HL-60/S4 treated with retinoic acid at 250 ng/mL for 4 days and 3 days (cell line): ENCODE measurements around the gene PGPEP1.

ENCODE experiments used
- in situ Hi-C: fragments of 300-500 bp; cut with MboI; formaldehyde crosslinking; loops from 2 replicates; pipeline ENCODE4 v1.7.0; 2022; ENCODE audit warnings: low sequenced_read_pairs

PGPEP1 gene

DNA sequence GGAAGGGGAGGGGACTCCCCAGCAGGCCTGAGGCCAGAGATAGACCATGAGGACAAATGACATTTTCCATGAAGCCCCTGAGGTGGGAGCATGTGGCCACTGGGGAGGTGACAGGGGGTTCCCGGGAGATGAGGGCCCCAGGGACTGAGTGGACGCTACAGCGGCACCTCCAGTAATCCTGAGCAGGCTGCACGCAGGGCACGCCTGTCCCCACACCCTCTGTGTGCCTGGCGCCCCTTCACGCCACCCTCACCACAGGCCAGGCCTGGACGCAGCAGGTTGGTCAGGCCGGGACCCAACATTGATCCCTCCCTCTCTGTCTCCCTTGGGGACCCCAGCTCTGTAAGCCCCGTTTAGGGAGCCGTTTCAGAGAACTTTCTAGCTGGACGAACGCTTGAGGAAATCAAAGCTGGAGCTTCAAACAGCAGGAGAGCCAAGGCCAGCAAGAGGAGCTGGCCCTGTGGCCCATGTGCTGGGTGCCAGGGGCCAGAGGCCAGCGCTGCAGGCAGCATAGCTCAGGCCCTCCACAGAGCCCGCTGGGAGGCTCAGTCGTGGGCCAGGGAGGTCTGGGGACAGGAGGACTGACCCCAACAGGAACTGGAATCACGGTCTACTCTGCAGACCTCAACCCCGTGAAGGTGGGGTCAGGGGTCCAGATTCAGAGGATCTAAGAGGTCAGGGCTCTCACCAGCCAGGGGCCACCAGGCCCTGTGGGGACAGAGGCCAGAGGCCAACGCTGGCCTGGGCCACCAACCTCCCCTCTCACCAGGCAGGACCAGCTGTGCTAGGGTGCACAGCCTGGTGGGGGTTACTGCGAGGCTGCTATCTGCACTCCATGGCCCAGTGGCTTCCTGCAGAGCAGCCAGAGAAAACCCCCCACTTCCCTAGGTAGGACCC lies 32.1 kb upstream of the PGPEP1 start:
- in situ Hi-C loops = no loop called here

DNA sequence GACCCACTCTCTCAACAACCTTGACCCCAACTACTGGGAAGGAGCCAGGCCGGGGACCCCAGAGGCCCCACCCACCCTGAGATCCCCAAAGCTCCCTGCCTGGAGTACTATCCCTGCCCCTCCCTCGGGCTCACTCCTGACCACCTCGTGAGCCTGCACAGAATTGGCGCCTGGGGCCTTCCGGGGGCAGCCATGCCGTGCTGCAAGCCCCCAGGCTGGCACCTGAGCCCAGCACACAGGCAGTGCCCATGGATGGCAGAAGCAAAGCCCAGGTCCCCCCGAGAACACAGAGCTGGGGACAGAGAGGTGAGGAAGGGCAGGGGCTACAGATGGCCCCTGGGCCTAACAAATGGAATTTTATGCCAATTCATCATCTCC lies 31.5 kb upstream of the PGPEP1 start:
- in situ Hi-C loops = no loop called here

DNA sequence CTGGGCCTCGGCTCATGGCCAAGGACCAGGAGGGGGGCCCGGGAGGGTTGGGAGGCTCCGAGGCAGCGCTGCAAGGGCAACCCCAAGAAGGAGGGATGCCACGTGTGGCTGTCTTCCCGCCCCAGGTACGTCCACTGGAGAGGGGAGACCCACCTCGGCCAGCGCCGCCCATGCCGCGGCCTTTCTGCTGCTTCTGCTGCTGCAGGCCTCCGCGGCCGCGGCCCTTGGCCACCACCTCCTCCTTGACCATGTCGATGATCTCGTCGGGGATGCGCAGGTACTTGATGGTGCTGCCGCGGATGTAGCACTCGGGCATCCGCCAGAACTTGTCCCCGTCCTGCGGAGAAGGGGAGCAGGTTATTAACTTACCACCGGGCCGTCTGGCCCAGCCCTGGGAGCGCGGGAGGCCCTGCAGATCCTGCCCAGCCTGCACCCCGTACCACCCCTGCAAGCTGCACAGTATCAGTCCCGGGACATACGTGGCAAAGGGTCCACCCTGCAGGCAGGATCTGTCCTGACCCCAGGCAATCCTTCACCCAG lies 30.8 kb upstream of the PGPEP1 start:
- in situ Hi-C loops = no loop called here

DNA sequence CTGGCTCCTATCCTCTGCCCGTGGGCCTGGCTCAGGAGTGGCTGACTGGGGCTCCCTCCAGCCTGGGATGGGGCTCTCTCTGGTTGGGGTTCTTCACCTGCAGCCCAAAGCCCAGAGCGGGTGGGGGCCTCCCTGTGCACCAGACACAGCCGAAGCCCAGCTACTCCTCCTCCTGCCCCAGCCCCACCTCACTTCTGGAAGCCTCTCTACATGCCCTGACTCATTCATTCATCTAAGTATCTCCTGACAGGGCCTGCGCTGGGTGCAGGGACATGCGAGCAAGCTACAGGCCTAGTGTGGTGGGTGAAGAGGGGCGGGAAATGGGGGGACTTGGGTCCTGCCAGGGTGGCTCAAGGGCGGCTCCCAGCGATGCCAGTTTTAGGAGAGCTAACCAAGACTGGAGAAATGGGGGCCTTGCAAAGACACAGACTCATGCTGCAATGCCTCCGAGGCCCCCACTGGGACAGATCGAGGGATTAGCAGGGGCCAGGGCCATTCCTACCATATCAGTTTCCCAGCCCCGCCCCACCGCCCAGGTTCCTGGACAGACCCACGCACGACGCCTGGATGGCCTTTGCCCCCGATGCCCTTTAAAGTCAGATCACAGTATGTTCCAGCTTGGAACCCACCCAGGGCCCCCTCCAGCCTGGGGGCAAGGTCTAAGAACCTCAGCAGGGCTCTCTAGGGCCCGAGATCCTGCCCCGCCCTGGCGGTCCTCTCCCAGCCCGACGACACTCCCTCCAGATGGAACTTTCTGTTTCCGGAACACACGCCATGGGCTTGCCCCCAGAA lies 30.1 kb upstream of the PGPEP1 start:
- in situ Hi-C loops = no loop called here

DNA sequence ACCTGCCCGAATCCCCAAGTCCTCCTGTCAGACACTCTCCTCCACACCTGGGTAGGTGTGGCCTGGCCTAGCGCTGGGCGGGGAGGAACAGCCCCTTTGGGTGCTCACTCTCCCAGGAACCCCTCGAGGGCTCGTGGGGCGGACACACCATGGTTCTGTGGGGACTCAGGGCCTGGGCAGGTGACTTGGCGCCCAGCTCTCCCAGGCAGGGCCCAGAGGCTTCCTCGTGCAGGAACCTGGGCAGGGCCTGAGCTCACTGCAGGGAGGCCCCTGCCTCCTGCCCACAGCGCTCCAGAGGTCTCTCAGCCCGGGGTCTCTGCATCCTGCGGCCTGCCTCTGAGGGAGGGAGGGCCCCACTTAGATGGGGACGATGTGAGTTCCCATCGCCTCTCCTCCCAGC lies 29.4 kb upstream of the PGPEP1 start:
- in situ Hi-C loops = no loop called here

DNA sequence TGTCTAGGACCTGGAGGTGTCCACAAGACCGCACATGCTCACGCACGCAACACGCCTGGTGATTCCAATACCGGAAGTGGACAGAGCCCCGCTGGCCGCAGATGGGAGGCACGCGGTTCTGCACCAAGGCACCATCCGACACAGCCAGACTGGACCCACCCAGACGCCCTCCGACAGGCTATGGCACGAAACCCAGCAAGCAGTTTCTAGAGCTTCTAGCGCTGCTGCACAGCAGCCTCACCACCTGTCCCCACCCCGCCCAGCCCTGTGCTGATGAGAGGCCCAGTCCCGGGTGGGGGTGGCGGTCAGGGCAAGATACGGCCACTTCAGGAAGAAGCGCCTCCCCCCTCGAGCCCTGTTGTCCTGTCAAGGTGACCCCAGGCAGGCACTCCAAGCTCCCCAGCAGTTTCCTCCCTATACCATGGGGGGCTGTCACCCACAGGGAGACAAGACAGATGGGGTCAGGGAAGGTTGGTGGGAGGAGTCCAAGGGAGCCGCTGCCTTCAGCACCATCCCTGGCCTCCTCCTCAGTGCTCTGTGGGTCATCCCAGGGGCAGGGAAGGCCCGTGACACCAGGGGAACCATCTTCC lies 28.8 kb upstream of the PGPEP1 start:
- in situ Hi-C loops = no loop called here

DNA sequence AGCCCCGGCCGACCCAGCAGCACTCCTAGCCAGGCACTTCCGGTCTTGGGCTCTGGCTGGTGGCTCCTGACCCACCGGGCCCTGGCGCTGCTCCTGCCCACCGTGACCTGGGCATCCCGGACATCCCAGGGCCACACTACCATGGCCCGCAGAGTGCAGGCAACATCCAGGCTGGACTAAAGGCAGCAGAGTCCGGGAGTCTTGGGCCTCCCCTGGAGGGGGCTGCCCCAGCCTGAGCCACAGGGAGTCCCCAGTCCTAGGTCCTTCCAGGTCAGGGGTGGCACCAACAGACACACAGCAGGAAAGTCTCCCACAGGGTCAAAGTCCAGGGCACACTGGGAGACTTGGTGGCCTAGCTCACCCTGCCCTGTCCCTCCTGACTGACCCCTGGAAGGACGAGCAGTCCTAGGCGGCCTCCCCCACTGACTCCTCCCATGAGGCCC lies 28.3 kb upstream of the PGPEP1 start:
- in situ Hi-C loops = no loop called here

DNA sequence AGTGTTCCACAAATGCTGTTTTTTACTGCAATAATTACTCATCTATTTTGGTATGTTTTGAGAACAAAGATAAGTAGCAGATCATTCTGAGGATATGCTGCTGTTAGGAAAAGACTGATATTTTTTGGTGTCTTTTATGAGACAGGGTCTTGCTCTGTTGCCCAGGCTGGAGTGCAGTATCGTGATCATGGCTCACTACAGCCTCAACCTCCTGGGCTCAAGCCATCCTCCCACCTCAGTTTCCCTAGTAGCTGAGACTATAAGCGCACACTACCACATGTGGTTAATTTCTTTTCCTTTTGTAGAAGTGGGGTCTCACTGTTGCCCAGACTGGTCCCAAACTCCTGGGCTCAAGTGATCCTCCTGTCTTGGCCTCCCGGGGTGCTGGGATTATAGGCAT lies 27.0 kb upstream of the PGPEP1 start:
- in situ Hi-C loops = no loop called here

DNA sequence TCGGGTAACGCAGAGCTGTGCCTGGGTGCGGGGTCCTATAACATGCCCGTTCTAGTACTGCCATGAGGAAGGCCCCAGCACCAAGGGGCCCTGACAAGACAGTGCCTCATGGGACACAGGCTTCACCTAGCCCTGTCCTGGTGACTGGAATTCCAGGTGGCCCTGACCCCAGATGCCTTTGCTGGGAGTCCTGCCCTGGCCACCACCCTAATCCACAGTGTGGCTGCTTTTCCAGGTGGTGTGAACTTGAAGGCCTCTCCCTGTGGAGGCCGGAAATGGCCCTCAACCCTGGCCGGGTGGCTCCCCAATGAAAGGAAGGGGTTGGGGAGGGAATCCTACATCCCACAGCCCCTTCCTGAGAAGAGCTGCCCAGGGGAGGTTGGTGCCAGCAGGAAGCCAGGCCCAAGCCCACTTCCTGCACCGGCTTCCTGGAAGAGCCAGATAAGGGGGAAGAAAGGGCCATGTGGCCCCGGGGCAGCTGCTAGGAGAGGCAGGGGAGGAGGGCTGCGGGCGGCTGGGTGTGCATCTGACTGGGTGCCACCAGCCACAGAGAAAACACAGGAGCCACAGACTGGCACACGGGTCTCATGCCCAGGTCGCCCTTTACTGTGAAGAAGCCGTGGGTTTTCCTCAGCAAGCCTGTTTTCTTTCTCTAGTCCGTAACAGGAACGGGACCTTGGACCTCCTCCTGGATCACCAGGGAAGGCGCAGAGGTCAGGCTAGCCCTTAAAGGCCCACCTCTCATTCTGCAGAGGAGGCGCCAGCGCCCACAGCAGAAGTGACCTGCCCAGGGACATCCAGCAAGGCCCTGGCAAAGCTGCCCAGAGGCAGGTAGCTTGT lies 22.2 kb upstream of the PGPEP1 start:
- in situ Hi-C loops = no loop called here

DNA sequence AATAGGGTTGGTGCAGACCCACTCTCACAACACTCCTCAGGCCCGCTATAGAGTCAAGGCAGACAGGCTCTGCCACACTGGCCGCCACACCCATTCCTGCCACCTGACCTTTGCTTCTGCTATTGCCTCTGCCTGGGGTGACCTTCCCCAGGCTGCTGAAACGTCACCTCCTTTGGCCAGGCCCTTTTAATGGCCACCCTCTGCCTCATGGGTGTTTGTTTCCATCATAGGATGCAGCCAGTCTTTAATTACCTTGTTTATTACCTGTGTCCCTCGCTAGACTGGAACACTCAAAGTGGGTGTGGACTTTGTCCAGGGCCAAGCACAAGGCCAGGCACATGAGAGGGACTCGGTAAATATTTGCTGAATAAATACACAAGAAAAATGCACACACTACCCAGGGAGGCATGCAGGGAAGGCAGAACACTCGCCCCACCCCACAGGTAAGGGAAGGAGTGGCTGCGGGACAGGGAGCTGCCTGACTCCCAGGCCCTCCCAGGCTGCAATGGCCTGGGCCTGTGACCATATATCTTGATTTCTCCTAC lies 20.7 kb upstream of the PGPEP1 start:
- in situ Hi-C loops = loop anchor here (5.0 kb wide), 1 partner anchor 42 kb away; no protein-coding TSS in a partner anchor

DNA sequence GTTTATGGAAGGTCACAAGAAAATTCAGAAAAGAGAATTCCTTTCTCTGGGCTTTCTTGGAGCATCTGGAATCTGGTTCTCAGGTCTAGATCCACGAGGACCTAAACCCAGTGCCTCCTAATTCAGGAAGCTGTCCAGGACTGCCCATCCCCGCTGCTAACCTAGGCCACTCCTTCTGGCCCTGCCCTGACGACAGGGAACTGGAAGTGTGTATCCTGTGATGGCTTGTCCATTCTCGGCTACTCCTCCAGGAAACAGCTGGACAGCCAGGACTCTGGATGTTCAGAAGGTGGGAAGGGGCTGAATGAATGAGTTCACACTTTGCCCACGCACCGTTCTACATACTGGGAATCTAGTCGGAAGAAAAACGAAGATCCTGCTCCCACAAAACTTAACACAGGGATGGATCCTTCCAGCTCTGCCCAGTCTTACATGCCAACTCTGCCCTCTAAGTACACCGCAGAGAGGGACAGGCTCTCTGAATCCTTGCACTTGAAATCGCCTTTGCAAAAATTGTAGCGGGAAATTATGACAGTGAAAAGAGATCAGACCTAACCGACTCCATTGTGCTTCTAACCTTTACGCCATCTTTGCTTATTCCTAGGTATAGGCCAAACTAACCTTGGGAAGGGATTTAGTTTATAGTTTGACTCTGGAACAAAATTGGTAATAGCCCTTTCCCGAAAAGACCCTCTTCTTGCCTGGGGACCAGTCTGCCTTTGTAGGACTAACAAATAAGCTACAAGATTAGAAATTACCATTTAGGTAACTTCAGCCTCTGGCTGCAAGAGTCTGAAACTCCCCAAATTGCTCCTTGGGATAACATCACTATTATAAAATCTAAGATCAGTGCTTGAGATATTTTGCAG lies 19.3 kb upstream of the PGPEP1 start:
- in situ Hi-C loops = loop anchor here (5.0 kb wide), 1 partner anchor 44 kb away; no protein-coding TSS in a partner anchor

DNA sequence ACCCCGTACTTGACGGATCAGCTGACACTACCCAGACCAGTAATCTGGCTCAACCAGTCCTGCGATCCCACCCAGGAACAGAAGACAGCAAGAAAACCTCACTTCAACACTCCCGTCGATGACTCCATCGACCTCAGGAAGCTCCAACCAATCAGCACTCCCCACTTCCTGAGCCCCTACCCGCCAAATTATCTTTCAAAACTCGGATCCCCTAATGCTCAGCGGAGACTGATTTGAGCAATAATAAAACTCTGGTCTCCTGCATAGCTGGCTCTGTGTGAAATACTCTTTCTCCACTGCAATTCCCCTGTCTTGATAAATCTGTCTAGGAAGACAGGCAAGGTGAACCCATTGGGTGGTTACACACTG lies 18.7 kb upstream of the PGPEP1 start:
- in situ Hi-C loops = loop anchor here (5.0 kb wide), 1 partner anchor 44 kb away; no protein-coding TSS in a partner anchor

DNA sequence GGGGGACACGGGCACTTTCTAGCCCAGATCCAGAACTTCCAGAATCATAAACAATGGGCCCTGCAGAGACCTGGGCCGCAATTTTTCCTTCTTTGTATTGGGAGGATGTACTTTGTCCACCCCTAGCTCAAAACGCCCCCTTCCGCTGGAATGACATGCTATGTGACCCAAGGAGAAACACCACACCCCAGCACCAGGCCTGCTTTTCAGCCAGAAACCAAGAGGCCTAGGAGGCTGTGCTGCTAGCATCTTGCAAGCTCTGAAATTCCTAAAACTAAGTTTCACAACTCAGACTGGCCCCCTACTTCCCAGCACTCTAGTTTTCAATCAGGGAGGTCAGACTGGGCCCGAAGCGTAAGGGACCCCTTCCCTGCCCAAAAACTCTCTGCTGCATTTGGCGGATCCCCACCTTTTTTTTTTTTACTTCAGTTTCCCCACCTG lies 18.1 kb upstream of the PGPEP1 start:
- in situ Hi-C loops = loop anchor here (5.0 kb wide), 1 partner anchor 45 kb away; no protein-coding TSS in a partner anchor

DNA sequence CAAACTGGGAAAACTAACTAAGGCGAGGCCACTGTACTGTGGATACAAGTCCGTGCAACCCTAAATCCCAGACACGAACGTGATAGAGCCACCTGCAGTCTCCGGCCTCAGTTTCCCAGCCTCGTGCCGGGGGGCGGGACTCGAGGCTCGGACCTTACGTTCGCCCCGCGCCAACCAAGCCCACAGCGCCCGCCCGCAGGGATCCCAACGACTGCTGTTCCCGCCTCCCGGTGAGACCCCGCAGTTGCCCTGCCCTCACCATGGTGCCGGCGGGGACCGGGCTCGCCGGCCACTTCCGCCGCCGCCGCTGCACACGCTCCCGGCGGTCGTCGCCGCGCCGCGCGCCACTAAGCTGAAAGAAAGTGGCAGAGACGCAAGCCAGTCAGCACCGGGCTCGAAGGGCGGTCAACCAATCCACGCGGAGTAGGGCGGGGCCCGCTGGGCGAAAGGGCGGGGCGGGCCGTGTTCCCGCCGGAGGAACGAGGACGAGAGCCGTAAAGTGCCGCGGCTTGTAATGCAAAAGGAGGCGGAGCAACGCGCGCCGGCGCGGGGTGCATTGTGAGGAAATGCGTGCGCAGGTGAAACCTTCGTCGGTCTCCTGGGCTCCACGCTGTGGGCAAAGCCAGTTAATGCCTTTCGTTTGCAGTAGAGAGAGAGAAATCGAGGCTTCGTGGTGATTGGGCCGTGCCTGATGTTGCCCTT lies 17.5 kb upstream of the PGPEP1 start, which contains the start of gene LSM4:
Gene LSM4, minus strand, starts transcription at position 318 of the 702 bp plus-strand sequence. Its CDS starts 56 bp downstream, at position 262.
- in situ Hi-C loops = loop anchor here (5.0 kb wide), 1 partner anchor 46 kb away; no protein-coding TSS in a partner anchor

DNA sequence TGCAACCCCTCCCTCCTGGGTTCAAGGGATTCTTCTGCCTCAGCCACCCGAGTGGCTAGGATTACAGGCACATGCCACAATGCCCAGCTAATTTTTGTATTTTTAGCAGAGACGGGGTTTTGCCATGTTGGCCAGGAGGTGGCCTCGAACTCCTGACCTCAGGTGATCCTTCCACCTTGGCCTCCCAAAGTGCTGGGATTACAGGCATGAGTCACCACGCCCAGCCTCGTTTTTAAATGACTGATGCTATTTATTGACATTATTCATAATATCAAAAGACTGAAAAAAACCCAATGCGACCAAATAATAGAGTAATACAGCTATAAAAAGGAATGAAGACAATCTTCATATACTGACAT lies 16.0 kb upstream of the PGPEP1 start:
- in situ Hi-C loops = loop anchor here (5.0 kb wide), 1 partner anchor 47 kb away; no protein-coding TSS in a partner anchor

DNA sequence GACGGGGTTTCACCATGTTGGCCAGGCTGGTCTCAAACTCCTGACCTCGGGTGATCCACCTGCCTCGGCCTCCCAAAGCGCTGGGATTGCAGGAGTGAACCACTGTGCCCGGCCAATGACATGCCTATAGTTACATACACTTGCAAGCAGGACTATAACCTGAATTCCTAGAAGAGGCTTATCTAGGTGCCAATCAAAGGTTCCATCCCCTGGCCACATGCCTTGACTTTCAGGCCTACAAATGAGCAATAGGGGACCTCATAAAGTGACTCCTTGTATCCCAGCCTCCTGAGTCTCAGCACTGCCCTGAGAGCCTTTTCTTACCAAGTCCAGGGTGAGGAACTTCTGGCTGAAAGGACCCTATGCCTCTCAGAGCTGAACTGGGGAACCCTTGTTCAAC lies 13.6 kb upstream of the PGPEP1 start:
- in situ Hi-C loops = no loop called here

DNA sequence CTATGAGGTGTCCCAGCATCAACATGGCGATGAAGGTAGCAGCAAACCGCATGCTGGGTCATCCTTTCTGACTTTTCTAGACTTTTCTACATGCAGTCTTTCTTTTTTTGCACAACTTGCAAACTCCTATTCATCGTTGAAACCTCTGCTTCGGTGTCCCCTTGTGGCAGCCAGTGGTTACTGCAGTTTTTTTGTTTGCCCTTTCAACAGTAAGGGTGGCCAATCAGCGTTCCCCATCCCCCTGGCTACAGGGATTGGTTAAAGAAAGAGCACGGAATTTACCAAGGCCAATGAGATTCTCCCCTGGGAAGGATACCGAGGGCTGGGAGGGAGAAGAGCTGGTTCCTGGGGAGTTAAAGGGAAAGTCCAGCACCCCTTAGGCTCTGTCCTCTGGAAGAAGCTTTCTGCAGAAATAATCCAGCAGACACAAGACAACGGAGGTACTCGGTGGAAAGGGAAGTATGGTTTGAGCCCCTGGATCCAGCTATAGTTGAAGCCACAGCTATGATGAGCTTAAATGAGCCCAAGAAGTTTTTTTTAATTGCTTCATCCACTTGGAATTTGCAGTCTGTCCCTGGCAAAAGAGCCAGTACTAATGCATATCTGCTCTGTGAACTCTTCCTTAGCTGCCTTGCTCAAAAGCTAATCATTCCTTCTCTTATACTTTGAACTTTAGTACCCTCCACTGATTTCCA lies 11.9 kb upstream of the PGPEP1 start:
- in situ Hi-C loops = no loop called here

DNA sequence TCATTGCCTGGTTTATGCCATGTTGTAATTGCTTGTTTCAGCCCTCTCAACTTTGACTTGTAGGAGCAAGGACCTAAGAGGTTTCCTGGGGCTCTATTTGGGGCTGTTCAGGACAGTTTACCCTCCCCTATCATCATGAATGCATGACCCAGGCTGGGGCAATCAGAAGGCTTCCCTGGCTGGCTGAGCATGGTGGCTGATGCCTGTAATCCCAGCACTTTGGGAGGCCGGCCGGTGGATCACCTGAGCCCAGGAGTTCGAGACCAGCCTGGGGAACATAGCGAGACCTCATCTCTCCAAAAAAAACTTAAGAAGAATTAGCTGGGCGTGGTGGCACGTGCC lies 11.4 kb upstream of the PGPEP1 start:
- in situ Hi-C loops = no loop called here
